Activated CD8-positive, alpha-beta memory T cell treated with anti-CD3 and anti-CD28 coated beads, Interleukin-2, amount 50 U/mL, for 48 hours (primary cell): ENCODE measurements around the gene B3GALNT2.

ENCODE experiments used
- DNase-seq: peaks from one replicate; pipeline ENCODE4 v3.0.0-alpha.2; 2020

The B3GALNT2 gene

DNA sequence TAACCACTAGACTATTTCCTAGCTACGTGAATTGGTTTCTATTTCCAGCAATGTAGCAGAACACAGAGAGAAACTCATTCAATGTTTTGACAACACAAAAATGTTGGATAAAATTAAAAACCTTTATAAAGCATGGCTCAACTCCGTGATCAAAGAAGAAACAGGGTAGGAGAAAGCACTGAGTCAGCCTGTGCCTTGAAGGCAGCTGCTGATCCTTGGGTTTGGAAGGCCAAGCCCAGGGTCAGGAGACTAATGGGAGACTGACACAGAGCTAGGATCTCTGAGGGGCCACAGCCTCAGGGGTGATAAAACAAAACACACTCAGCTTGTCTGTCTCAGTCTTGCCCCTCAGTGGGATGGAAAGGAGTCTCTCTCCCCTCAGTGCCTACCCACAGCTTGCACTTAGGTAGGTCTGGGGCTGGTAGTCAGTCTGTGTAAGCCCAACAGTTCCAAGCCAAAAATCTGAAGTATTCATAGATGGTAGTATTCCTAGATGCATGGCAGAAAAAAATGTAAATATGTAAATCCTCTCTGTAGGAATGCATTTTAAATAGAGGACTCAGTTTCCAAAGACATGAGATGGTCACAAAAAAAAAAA, 53.3 kb downstream of the B3GALNT2 start:
- no peak for DNase-seq

DNA sequence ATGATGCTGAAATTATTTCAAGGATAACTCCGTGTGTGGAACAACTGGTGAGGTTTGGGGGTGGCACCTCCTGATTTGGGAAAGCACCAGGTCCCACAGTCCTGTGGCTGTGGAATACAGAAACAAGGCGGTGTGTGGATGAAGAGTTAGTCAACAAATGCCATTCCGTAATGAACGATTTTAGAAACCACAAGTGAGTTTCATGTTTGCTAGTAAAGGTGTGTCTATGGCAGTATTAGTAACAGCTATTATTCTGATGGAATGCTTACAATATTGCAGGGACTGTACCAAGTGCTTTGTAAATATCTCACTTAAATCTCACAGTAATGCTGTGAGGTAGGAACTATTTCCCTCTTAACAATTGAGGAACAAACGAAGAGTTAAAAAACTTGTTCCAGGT, 53.8 kb downstream of the B3GALNT2 start:
- DNase-seq = no peak

DNA sequence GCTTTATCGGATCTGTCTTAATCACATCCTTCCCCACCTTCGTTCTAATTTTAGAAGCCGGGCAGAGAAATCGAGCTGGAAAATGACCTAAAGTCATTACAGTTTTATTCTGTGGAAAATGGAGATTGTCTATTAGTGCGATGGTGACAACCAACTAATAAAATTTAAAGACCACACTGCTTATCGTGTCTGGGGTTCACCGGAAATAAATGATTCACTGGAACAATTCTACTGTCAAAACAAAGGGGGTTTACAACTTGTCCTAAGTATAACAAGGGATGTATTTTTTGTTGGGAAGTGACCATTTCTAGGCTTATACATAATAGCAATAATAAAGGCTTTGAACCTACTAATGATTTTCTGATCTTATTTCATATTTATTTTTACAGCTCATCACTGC, 55.6 kb downstream of the B3GALNT2 start:
- no peak for DNase-seq

DNA sequence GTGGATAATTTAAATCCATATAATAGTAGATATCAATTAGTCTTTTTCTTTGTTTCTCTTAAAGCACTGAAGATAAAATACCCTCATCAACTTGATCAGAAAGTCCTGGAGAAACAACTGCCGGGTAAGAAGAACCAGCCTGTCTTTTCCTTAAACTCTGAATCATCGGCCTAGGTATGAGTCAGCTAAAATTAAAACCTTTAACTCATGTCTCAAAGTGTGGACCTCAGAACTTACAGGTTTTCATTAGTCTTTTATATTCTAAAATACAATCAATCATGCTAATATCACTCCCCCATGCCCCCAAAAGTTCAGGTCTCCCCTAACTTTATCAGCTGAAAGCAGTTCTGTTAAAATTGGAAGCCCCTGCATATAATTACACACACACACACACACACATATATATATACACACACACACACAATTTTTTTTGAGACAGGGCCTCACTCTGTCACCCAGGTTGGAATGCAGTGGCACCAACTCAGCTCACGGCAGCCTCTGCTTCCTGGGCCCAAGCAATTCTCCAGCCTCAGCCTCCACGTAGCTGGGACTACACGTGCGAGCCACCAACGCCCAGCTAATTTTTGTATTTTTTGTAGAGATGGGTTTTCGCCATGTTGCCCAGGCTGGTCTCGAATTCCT, 61.3 kb downstream of the B3GALNT2 start:
- DNase-seq = no peak

DNA sequence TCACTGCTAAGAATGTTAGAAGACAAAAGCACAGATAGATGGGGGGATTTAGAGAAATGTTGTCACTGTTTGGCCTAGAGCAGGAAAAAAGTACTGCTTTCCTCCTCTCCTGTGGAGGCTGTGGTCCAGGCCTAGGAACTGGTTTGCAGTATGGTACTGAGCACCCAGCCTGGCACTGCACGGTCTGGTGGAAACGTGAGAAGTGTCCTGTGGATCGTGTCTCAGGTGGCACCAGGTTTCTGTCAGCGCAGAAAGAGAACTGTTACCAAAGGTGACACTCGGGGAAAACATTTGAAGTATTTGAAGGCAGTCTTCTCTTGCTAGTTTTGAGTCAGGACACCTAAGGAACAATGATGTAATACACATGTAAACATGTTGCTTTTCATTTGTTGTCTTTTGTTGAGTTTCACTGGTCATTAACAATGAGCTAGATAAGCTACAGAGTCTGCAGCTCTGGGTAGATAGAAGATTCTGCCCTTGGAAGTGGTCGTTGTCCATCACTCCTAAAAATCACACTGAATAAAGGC, 63.0 kb downstream of the B3GALNT2 start:
- no peak for DNase-seq

DNA sequence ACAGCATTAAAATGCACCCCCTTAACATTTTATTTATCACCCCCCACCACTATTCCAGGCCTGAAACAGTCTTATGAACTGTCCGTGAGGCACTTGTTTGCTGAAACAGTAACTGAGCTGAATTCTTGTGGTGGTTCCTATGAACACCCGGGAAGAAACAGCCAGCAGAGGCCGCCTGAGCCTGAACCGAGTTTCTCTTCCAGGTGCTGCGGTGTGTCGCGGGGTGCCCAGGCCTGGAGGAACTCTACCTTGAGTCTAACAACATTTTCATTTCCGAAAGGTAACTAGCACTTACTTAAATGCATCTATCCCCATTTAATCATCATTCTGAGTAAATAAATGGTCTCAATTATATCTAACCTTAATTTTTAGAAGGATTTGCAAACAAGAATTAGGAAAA, 70.3 kb downstream of the B3GALNT2 start:
- DNase-seq = peak; percentile 28

DNA sequence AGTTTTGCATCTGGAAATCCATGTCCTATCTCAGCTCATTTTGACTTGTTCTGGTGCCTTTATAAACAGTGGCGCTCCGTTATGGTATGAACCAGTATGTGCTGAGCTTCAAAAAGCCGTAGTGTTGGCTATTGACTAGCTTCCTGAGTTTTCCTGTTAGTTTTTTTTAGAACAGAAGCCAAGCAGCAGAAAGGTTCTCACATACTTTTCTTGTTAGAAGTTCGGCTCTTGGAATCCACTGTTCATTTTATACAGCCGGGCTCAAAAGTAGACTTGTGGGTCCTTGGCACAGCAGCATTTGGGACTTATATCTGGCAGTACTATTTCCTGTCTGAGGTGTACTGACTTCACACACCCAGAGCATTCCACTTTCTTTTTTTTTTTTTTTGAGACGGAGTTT, 73.3 kb downstream of the B3GALNT2 start:
- no peak for DNase-seq

DNA sequence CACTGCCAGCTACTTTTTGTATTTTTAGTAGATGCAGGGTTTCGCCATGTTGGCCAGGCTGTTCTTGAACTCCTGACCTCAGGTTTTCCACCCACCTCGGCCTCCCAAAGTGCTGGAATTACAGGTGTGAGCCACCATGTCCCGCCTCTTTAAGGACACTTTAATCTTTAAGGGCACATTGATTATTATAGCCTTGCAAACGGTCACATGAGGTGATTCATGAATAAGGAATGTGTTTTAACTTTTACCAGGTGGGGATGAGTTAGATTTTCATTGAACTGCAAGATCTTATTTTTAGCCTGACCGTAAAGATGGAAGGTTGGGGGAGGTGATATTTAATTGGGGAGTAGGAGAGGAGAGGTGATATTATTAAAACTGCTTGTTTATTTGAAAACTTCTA, 75.1 kb downstream of the B3GALNT2 start:
- DNase-seq = no peak

DNA sequence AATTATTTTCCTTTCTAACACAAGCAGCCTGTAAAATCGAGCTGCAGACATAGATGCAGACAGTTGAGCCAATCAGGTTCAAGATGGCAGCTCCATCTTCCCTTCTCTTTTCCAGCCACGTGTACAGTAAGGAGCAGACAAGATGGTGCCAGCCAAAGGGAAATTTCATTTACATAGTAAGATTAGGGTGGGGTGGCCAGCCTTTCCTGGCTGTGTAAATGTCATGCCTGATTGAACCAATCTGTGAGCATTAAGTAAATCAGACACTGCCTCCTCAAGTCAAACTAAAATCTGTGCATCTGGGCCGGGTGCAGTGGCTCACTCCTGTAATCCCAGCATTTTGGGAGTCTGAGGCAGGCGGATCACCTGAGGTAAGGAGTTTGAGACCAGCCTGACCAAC, 76.8 kb downstream of the B3GALNT2 start:
- no peak for DNase-seq

DNA sequence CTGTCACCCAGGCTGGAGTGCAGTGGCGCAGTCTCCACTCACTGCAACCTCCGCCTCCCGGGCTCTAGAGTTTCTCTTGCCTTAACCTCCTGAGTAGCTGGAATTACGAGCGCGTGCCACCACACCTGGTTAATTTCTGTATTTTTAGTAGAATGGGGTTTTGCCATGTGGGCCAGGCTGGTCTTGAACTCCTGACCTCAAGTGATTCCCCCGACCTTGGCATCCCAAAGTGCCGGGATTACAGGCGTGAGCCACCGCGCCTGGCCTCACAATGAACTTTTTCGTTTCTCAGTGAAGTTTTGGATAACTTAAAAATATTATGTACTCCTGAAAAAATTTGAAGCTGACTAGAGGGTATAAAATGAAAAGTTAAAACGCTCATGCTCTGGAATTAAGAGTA, 77.6 kb downstream of the B3GALNT2 start:
- no peak for DNase-seq

DNA sequence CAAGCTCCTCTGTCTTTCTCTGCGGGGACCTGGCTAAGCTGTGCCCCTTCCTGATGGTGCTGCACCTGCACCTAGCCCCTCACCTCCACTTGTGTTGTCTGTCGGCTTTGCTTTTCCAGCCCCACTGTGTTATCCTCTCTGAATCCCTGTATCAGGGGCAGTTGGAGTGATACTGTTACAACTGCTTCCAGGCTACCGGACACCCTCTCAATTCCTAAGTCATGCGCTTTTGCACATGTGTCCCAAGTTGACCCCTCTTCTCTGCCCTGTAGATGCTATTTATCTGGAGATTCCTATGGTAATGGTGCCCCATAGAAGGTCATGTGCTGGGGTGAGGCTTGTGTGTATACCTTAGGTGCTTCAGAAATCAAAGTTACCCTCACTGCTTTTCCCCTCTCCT, 78.1 kb downstream of the B3GALNT2 start:
- no peak for DNase-seq

DNA sequence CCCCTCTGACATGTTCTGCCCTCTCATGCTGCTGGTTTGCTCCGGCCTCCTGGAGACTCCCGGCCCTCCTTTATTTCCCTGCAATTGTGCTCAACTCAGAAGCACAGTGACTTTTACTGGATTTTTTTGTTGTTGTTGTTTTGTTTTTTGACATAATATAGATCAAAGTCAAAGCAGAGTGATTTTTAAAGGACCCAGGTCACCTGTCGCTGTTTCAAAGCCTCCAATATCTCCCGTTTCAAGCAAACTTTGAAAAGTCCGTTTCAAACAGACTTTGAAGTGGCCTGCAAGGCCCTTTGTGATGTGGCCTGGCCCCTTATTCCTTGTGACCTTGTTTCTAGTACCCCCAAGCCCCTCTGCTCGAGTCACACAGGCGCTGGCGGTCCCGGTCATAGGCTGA, 78.9 kb downstream of the B3GALNT2 start:
- no peak for DNase-seq

DNA sequence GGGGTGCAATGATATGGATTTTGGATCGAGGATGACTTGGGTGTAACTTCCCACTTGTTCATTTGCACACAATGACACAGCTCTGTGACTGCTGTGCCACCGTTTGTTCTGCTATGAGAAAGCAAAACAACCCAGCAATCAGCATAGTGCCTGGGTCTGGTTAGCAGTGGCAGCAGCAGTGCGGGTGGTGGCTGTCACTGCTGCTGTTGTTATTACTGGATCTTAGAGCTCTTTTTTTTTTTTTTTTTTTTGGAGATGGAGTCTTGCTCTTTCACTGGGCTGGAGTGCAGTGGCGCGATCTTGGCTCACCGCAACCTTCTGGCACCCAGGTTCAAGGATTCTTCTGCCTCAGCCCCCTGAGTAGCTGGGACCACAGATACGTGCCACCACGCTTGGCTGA, 80.2 kb downstream of the B3GALNT2 start:
- DNase-seq = no peak

DNA sequence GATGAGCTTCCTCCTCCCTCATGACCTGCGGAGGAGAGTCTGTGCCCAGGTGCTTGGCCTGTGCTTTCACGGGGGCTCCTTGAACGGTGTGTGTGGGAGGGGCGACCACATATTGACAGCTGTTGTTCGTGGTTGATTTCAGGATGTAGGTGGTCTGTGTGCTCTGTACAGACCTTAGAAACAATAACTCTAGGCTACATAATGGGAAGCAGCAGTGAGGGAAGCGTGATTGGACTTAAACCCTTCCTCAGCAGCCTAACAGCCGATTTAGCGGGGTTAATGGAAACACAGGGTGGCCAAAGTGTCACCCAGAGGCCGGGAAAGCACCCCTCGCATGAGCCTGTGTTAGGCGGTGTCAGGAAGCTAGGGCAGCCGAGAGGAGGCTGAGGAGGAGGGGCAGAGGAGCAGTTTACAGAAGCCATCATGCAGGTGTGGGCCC, 81.0 kb downstream of the B3GALNT2 start:
- peak; percentile 57 for DNase-seq

DNA sequence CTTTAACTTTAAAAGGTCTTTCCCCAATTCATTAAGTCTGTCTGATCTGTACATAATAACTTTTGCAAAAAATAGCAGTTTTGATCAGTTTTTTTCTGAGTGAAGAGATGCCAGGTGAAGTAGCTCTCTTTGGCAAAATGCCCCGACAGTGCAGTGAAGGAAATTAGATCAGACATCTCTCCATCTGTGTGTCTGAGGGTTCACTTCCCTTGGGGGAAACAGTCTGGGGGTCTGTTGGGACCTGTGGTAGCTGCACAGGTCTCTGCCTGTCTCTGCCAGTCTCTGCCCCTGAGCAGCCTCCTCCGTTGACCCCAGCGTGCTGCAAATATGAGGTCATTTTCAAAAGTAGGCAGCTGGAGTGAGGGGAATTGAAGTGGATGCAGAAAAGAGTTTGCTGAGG, 82.5 kb downstream of the B3GALNT2 start:
- DNase-seq = no peak

DNA sequence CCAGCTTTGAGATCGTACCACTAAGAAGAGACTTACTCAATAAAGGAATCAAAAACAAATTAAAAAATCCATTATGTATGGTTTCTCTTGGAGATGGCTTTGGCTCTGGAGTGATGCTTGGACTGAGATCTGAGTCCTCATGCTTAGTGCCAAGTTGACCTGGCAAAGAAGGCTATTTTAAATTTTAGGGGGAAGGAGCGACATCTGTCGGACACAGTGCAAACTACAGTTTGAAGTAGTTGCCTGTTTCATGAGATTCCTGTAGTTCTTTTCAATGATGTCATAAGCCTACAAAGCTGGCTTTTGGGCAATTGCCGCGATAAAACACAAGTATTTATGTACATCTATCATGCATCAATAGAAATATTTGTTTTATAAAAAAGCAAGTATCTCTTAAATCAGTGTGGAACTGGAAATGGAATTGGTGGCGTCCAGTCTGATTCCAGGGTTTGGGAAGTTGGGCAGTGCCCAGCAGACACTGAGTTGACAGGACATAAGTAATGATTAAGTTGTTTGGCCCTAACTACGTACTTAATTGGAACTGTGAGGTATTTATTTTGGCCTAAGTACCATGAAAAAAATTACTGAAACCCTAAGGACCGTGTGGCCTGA, 87.1 kb downstream of the B3GALNT2 start:
- peak; percentile 79 for DNase-seq

DNA sequence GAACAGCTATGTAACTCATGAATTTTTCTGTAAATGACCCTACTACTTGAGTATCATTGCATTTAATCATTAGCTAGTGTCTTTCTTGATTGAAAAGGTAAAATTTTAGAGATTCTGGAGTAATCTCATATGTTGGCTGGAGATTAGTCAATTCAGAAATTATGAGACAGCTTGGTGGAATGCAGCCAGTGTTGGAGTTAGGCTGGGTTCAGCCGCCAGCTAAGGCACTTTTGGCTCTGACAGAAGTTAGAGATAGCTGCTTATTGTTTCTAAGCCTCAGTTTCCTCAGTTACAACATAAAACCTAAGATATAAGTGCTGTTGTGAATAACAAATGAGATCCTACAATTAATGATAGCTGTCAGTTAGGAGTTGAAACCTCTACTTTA, 87.6 kb downstream of the B3GALNT2 start:
- DNase-seq = no peak

DNA sequence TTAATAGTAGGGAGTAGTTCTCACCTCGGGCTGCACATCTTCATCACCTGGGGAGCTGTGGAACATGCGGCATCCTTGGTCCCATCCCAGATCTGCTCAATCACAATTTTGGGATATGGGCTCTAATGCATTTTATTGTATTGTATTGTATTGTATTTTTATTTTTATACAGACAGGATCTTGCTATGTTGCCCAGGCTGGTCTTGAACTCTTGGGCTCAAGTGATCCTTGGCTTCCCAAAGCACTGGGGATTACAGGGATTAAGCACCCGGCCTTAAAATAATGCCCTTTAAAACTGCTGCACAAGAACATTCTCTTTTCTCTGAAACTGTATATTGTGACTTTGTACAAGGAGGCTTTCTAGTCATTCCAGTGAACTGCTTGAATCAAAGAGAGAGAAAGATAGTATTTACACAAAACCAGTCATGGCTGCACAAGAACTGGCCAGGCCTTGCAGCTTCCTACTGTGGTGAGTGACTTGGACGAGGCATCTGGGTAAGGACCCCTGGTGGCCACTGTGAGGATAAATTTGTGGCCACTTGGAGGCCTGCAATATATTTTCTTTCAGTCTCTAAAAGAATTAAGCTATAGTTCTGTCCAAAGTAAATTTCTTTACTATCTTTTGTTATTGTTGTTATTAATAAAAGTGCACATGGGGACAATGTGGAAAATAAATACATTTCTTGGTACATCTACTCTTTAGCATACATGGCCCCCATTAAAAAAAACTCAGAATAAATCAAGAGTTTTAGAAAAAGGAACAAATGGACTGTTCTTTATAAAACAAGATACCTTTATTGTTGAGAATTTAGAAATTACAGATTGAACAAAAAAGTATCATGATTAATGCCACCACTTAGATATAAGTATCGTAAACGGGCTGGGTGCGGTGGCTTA, 89.0 kb downstream of the B3GALNT2 start:
- DNase-seq = peak; percentile 75

DNA sequence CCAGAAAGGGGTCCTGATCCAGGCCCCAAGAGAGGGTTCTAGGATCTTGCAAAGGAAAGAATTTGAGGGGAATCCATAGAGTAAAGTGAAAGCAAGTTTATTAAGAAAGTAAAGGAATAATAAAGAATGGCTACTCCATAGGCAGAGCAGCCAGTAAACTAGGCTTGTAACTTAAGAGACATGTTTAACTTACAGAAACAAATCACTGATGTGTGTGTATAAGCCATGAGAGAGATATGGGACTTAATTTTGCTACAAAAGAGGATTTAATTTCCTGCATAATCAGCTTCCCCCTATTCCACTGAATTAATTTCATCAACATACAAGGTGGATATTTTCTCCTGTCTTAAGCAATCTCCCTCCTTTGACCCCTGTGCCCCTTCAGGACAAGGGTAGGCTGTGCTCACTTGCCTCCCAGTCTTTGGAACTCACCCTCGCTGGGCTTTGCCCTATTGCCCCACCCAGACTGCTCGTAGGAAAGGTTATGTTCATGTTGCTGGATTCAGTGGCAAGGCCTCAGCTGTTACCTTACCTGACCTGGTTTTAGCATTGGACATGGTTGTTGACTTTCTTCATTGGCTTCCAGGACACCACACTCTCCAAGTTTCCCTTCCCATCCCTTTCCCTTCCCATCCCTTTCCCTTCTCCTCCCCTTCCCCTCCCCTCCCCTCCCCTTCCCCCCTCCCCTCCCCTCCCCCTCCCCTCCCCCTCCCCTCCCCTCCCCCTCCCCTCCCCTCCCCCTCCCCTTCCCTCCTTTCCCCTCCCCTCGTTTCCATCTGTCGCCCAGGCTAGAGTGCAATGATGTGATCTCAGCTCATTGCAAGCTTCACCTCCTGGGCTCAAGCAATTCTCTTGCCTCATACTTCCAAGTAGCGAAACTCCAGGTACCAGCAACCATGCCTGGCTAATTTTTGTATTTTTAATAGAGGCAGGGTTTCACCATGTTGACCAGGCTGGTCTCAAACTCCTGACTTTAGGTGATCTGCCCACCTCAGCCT, 92.5 kb downstream of the B3GALNT2 start:
- DNase-seq = no peak

DNA sequence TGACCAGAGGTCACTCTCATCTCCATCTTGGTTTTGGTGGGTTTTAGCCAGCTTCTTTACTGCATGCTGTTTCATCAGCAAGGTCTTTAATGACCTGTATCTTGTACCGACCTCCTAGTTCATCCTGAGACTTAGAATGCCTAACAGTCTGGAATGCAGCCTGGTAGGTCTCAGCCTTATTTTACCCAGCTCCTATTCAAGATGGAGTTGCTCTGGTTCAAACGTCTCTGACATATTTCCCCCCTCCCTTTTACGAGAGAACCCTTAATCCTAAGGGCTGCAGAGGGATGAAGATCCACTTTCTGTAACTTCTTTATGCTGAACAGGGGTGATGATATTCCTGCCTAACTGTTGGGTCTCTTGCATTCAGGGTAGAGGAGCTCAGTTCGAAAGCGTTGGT, 93.8 kb downstream of the B3GALNT2 start:
- no peak for DNase-seq

DNA sequence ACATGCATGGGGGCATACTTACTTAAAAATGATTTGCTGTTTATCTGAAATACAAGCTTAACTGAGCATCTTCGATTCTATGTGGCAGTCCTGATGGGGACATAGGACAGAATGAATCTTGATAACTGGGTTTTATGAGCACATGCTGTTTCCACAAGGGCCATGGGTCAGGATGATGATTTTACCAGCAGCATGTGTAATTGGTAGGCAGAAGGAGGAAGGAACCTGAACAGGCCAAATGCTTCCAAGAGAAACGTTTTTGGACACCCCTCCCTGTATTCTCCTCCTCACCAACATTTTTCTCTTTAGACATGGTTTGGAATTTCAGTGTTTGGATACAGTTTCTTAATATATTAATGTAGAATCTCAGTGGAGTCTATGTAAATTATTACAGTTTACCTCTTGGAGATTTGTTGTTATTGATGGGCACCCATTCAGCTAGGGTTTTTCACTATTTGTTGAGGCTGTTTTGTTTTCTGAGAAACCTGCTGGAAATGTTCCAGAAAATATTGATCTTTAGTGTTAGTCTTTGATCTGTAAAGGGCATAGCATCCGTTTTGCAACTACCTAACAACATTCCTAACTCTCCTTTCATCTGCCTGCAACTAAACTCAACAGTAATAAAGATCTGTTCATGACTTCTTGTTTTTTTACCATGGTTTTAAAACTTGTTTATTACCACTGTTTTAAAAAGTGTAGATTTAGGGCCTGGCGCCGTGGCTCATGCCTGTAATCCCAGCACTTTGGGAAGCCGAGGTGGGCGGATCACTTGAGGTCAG, 95.0 kb downstream of the B3GALNT2 start:
- DNase-seq = no peak
